Prostate gland (tissue), 2 donors: ENCODE data around the gene SBF2. TPM values are rescaled to one million over a fixed set of nuclear protein-coding genes. Genes with fewer than 3 reads are reported as not detected.

Experiments
- DNase-seq: peaks from one replicate; pipeline ENCODE4 v3.0.0-alpha.2; 2019; ENCODE audit warnings: low spot score
- H3K27ac ChIP-seq, 2 donors: fragments of 200-600 bp; sonication (generic); 2 replicates each; pipeline ENCODE4 v1.5.1; 2017 to 2019
- H3K27me3 ChIP-seq: fragments of 200-600 bp; sonication (generic); replicated peaks from 2 replicates; pipeline ENCODE4 v1.5.1; 2019; ENCODE audit not compliant: insufficient read depth
- H3K36me3 ChIP-seq, 2 donors: fragments of 200-600 bp; sonication (generic); 1 replicate in 1 of 2; 2 replicates in 1 of 2; pipeline versions ENCODE4 v1.5.1 to v1.8.1; 2017 to 2019
- H3K4me1 ChIP-seq: fragments of 200-600 bp; sonication (generic); replicated peaks from 2 replicates; pipeline ENCODE4 v1.5.1; 2019
- H3K4me3 ChIP-seq, 2 donors: fragments of 200-600 bp; sonication (generic); 2 replicates each; pipeline ENCODE4 v1.5.1; 2017 to 2019
- H3K9me3 ChIP-seq: fragments of 200-600 bp; sonication (generic); 2 replicates; pipeline ENCODE4 v1.5.1; 2017
- POLR2A ChIP-seq: fragments of 450-650 bp; IDR thresholded peaks from one replicate; pipeline ENCODE4 v1.6.1; 2016; ENCODE audit warnings: antibody characterized with exemption, mild to moderate bottlenecking
- POLR2AphosphoS5 ChIP-seq: sonication (generic); formaldehyde crosslinking; IDR thresholded peaks from one replicate; pipeline ENCODE4 v1.6.1; 2017; ENCODE audit warnings: antibody characterized with exemption
- WGBS: methylation state at CpG from one replicate; pipeline ENCODE4 v1.1.5; 2018; 5-methylcytosine and 5-hydroxymethylcytosine counted together
- intact Hi-C: fragments of 100-400 bp; cut with DNase I; formaldehyde crosslinking; loops from one replicate; pipeline ENCODE4 v1.14.2; 2022
- total RNA-seq, 2 donors: library from RNA; depleted of rRNA; stranded (reverse); fragments of >200 nt; gene quantifications; one replicate each; pipeline ENCODE4 v1.1.0, GENCODE V29; 2016
- TF ChIP-seq, protein P1 (sequence below), 4 experiments: fragments of 200-600 bp in 2 of 4; fragments of 450-650 bp in 2 of 4; sonication (generic) in 2 of 4; IDR thresholded peaks; 1 replicate in 3 of 4; 2 replicates in 1 of 4; pipeline ENCODE4 v1.5.1; 2016 to 2019; ENCODE audit warnings: antibody characterized with exemption in 4 of 4, mild to moderate bottlenecking in 2 of 4, moderate library complexity in 2 of 4

SBF2 gene
- total RNA-seq, 2 donors from 2014 or later, result 35.9 to 56.7 TPM

DNA sequence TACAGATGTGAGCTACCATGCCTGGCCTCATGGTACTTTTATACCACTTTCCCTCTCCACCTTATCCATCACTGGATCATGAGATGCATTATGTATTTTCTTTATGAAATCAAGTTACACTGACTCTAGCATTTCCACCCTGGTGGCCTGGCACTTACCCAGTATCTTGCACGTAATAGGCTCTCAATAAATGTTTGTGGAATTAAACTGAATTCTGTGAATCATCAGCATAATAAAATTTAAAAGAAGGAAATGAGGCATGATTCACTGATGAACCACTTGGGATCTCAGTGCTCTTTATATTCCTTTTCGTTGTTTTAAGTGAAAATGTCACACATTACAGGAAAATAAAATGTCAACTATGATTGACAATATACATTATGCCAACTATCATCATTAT, 35.9 kb upstream of the SBF2 start:
- H3K27me3 ChIP-seq, result no peaks in the 10 kb centered on the region

DNA sequence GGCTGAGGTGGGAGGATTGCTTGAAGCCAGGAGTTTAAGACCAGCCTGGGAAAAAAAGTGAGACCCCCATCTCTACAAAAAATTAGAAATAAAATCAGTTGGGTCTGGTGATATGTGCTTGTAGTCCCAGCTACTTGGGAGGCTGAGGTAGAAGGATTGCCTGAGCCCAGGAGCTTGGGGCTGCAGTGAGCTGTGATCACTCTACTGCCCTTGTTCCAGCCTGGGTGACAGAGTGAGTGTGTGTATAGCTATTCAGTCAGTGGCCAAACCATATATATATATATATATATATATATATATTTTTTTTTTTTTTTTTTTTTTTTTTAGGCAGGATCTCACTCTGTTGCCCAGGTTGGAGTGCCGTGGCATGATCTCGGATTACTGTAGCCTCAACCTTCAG, 35.3 kb upstream of the SBF2 start:
- TF ChIP-seq, protein P1, sequence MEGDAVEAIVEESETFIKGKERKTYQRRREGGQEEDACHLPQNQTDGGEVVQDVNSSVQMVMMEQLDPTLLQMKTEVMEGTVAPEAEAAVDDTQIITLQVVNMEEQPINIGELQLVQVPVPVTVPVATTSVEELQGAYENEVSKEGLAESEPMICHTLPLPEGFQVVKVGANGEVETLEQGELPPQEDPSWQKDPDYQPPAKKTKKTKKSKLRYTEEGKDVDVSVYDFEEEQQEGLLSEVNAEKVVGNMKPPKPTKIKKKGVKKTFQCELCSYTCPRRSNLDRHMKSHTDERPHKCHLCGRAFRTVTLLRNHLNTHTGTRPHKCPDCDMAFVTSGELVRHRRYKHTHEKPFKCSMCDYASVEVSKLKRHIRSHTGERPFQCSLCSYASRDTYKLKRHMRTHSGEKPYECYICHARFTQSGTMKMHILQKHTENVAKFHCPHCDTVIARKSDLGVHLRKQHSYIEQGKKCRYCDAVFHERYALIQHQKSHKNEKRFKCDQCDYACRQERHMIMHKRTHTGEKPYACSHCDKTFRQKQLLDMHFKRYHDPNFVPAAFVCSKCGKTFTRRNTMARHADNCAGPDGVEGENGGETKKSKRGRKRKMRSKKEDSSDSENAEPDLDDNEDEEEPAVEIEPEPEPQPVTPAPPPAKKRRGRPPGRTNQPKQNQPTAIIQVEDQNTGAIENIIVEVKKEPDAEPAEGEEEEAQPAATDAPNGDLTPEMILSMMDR (IDR thresholded peaks at IDR 0.05), result no peak
- no peak for TF ChIP-seq POLR2A
- TF ChIP-seq POLR2AphosphoS5, result no peak
- no peak overlapping the region for H3K27ac ChIP-seq
- intact Hi-C loops, result loop anchor here (10.0 kb wide), 1 partner anchor 475 kb away; no protein-coding TSS in a partner anchor

More for the DNA sequence above, 35.9 kb upstream of the SBF2 start:
- no peak for TF ChIP-seq POLR2A
- no peaks in the 10 kb centered on the region for H3K9me3 ChIP-seq
- intact Hi-C loops, result loop anchor here (10.0 kb wide), 1 partner anchor 475 kb away; no protein-coding TSS in a partner anchor
- H3K27ac ChIP-seq, result no peak overlapping the region
- H3K4me3 ChIP-seq, result no peak overlapping the region
- DNase-seq, result no peak
- H3K4me1 ChIP-seq, result no peaks in the 10 kb centered on the region
- WGBS, result 43% methylated on average over 2 of the region's 2 CpGs
- no peaks in the 10 kb centered on the region for H3K36me3 ChIP-seq

DNA sequence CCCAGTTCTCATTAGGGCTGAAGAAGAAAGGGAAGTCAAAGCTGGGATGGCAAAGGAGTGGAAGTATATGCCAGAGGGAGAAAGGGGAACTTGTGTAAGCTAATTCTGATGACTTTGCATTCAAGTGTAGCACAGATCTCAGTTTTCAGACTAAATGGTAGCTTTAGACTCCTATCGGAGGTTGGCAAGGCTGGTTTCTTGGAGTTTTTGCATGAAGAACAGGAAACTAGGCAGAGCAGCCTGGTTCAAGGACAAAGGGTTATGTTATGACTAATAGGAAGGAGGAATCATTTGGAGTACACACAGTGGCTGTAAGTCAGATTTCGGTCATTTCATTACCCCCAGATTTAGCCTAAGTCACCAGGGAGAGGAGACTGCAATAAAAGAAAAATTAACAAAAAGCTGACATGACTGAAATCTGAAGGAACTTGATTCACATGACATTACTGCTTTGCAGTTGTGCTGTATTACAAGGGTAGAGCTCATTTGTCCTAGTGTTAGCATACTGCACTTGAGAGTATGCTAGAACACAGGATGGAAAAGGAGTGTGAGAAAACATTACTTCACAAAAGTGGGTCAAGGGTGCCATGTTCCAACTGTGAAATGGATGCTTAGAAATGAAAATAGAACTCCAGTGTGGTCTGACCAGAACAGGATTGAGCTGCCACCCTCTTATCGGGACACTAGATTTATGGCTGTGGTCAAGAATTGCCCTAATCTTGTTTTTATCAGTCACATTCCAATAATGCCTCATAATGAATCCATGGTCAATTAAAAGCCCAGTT, 34.5 kb upstream of the SBF2 start:
- H3K36me3 ChIP-seq, result no peaks in the 10 kb centered on the region
- intact Hi-C loops, result loop anchor here (10.0 kb wide), 1 partner anchor 474 kb away; no protein-coding TSS in a partner anchor
- no peaks in the 10 kb centered on the region for H3K27me3 ChIP-seq
- TF ChIP-seq, protein P1 (IDR thresholded peaks at IDR 0.05), result no peak
- no peak overlapping the region for H3K27ac ChIP-seq
- no peaks in the 10 kb centered on the region for H3K4me1 ChIP-seq
- no peak for DNase-seq
- no peak overlapping the region for H3K4me3 ChIP-seq
- WGBS, result 64% methylated on average over 3 of the region's 3 CpGs
- no peaks in the 10 kb centered on the region for H3K9me3 ChIP-seq

More for the DNA sequence above, 35.3 kb upstream of the SBF2 start:
- no peaks in the 10 kb centered on the region for H3K4me1 ChIP-seq
- no peak overlapping the region for H3K4me3 ChIP-seq
- no peak for DNase-seq
- WGBS, result 100% methylated on average over 2 of the region's 2 CpGs
- H3K9me3 ChIP-seq, result no peaks in the 10 kb centered on the region
- no peaks in the 10 kb centered on the region for H3K36me3 ChIP-seq
- no peaks in the 10 kb centered on the region for H3K27me3 ChIP-seq

DNA sequence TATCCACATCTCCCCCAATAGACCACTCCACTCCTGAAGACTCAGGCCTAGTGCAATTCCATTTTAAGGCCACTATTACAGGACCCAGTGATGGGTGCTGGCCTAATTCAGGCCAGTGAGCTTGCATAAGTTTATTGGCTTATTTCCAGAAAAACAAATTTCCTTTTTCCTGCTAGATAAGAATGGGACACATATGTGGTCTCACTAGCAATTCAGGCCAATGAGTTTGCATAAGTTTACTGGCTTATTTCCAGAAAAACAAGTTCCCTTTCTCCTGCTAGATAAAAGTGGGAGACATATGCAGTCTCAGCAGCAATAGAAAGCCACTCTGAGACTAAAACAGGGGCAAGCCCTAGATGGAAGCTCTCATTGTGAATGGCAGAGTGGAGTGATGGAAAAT, 33.2 kb upstream of the SBF2 start:
- no peaks in the 10 kb centered on the region for H3K4me1 ChIP-seq
- intact Hi-C loops, result loop anchor here (10.0 kb wide), 1 partner anchor 472 kb away; no protein-coding TSS in a partner anchor
- no peak overlapping the region for H3K27ac ChIP-seq
- TF ChIP-seq, protein P1 (IDR thresholded peaks at IDR 0.05), result no peak
- TF ChIP-seq POLR2A (no peak), POLR2AphosphoS5 (no peak)
- no peaks in the 10 kb centered on the region for H3K9me3 ChIP-seq
- no peaks in the 10 kb centered on the region for H3K27me3 ChIP-seq
- no peaks in the 10 kb centered on the region for H3K36me3 ChIP-seq
- no peak for DNase-seq
- no peak overlapping the region for H3K4me3 ChIP-seq

DNA sequence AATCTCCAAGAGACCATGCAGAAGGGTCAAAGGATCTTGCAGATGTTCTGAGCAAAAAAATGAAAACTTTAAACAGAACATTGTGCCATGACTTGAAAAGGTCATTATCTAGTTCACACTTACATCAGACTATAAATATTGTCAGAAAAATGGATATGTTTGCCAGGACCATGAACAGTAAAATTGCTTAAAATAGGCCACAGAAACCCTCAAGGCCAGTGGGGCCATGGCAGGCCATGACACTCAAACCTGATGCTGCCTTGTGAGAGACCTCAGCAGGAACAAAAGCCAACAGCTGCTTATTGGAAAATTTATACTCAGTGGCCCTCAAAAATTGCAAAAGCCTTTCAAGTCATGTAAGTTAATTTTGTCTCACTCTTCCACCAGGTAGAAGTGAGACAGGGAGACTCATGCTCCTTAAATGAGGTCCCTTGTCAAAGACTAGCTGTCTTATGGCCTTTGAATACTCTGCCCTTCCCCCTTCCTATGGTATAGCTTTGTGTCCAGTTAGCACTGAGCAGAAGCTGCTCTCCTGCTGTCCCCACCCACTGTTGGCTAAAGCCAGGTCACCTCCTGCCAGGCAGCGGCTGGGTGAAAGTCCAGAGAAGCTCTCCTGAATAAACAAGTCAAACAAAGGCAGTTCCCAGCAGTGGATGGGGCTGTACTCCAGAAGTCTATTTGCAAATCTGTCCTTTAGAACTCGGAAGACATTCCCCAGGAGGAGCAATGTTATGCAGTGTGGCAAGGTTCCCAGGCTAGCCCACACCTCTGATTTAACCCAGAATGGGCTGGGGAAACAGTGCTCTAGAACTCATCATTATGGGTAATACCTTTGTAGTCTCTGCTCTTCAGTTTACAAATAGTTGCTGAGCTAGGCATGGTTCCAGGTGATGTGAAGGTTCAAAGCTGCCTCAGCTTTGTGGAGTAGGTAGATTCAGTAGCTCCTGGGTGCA, 32.3 kb upstream of the SBF2 start:
- intact Hi-C loops, result loop anchor here (10.0 kb wide), 1 partner anchor 471 kb away; no protein-coding TSS in a partner anchor
- no peak overlapping the region for H3K27ac ChIP-seq
- no peak for DNase-seq
- no peaks in the 10 kb centered on the region for H3K4me1 ChIP-seq
- H3K4me3 ChIP-seq, result no peak overlapping the region
- H3K27me3 ChIP-seq, result no peaks in the 10 kb centered on the region
- 13% methylated on average over 2 of the region's 2 CpGs for WGBS
- TF ChIP-seq, protein P1 (IDR thresholded peaks at IDR 0.05), result no peak
- TF ChIP-seq POLR2A (no peak), POLR2AphosphoS5 (no peak)
- H3K36me3 ChIP-seq, result no peaks in the 10 kb centered on the region
- H3K9me3 ChIP-seq, result no peaks in the 10 kb centered on the region
